Neural cell (in vitro differentiated cells): ENCODE data around the gene GJC3. TPM values are rescaled to one million over a fixed set of nuclear protein-coding genes. Genes with fewer than 3 reads are reported as not detected.

Source experiments
- H2AFZ ChIP-seq: fragments of 200-600, 300-800 bp; sonication (generic), shearing (Covaris generic); 2 replicates; pipeline ENCODE4 v1.6.0; 2014; ENCODE audit warnings: low read depth, mild to moderate bottlenecking, antibody characterized with exemption, low read length, moderate library complexity
- H3F3A ChIP-seq: fragments of 200-600 bp; shearing (Covaris generic); 2 replicates; pipeline ENCODE4 v1.6.1; 2016; ENCODE audit warnings: mild to moderate bottlenecking, moderate library complexity, mixed read lengths, antibody characterized with exemption, low read length; ENCODE audit not compliant: insufficient read depth, poor library complexity, severe bottlenecking
- H3K27ac ChIP-seq: fragments of 200-600, 300-800 bp; sonication (generic), shearing (Covaris generic); 2 replicates; pipeline ENCODE4 v1.5.1; 2014; ENCODE audit warnings: mild to moderate bottlenecking, low read length, moderate library complexity
- H3K27me3 ChIP-seq: fragments of 300-800, 200-600 bp; sonication (generic), shearing (Covaris generic); 2 replicates; pipeline ENCODE4 v1.6.0; 2014; ENCODE audit warnings: mild to moderate bottlenecking, low read depth, low read length, moderate library complexity; ENCODE audit not compliant: insufficient read depth
- H3K36me3 ChIP-seq: fragments of 300-800, 200-600 bp; sonication (generic), shearing (Covaris generic); 2 replicates; pipeline ENCODE4 v1.5.1; 2014; ENCODE audit warnings: mild to moderate bottlenecking, antibody characterized with exemption, low read length, moderate library complexity; ENCODE audit not compliant: insufficient read depth
- H3K4me2 ChIP-seq: fragments of 300-800, 200-600 bp; sonication (generic), shearing (Covaris generic); 2 replicates; pipeline ENCODE4 v1.6.0; 2014; ENCODE audit warnings: mild to moderate bottlenecking, low read length
- H3K4me3 ChIP-seq: fragments of 300-800, 200-600 bp; sonication (generic), shearing (Covaris generic); 2 replicates; pipeline ENCODE4 v1.5.1; 2014; ENCODE audit warnings: mild to moderate bottlenecking, low read length, moderate library complexity
- H3K79me2 ChIP-seq: fragments of 200-600 bp; shearing (Covaris generic); replicated peaks from 2 replicates; pipeline ENCODE4 v1.6.0; 2014; ENCODE audit warnings: mild to moderate bottlenecking, low read length, moderate library complexity; ENCODE audit not compliant: insufficient read depth
- H3K9ac ChIP-seq: fragments of 300-800, 200-600 bp; sonication (generic), shearing (Covaris generic); 2 replicates; pipeline ENCODE4 v1.6.1; 2016; ENCODE audit warnings: mild to moderate bottlenecking, low read length, mixed read lengths
- H3K9me2 ChIP-seq: fragments of 200-600 bp; shearing (Covaris generic); 2 replicates; pipeline ENCODE4 v1.6.1; 2016; ENCODE audit warnings: mild to moderate bottlenecking, low read length, mixed read lengths; ENCODE audit not compliant: insufficient read depth
- H3K9me3 ChIP-seq: fragments of 200-600, 300-800 bp; sonication (generic), shearing (Covaris generic); 2 replicates; pipeline ENCODE4 v1.6.1; 2016; ENCODE audit warnings: mild to moderate bottlenecking, mixed run types, low read length, moderate library complexity, mixed read lengths
- H4K20me1 ChIP-seq: fragments of 200-600 bp; shearing (Covaris generic); 2 replicates; pipeline ENCODE4 v1.6.1; 2016; ENCODE audit warnings: mild to moderate bottlenecking, mixed run types; ENCODE audit not compliant: insufficient read depth
- EP300 ChIP-seq: fragments of 450-650 bp; conservative IDR thresholded peaks from 2 replicates; pipeline ENCODE4 v1.6.1; 2014; ENCODE audit warnings: antibody characterized with exemption, mild to moderate bottlenecking, moderate library complexity; ENCODE audit not compliant: poor library complexity, severe bottlenecking
- EZH2 ChIP-seq: fragments of 200-600, 300-800 bp; shearing (Covaris generic), sonication (generic); IDR thresholded peaks from 2 replicates; pipeline ENCODE4 v1.6.1; 2014; ENCODE audit warnings: antibody characterized with exemption, low read length, borderline replicate concordance, mild to moderate bottlenecking; ENCODE audit not compliant: insufficient read depth, poor library complexity, severe bottlenecking
- MXI1 ChIP-seq: fragments of 450-650 bp; conservative IDR thresholded peaks from 2 replicates; pipeline ENCODE4 v1.6.1; 2014; ENCODE audit warnings: antibody characterized with exemption, mild to moderate bottlenecking; ENCODE audit not compliant: poor library complexity, severe bottlenecking
- POLR2AphosphoS5 ChIP-seq: IDR thresholded peaks from 2 replicates; pipeline ENCODE4 v1.6.1; 2012
- RAD21 ChIP-seq: fragments of 450-650 bp; conservative IDR thresholded peaks from 2 replicates; pipeline ENCODE4 v1.6.1; 2014; ENCODE audit warnings: antibody characterized with exemption, mild to moderate bottlenecking, moderate library complexity
- SMC3 ChIP-seq: fragments of 450-650 bp; conservative IDR thresholded peaks from 2 replicates; pipeline ENCODE4 v1.6.1; 2014; ENCODE audit warnings: antibody characterized with exemption, mild to moderate bottlenecking, moderate library complexity; ENCODE audit not compliant: poor library complexity
- TAF1 ChIP-seq: IDR thresholded peaks from 2 replicates; pipeline ENCODE4 v1.6.1; 2012; ENCODE audit warnings: low read depth
- polyA plus RNA-seq: library from polyadenylated mRNA; depleted of rRNA; stranded (reverse); fragments of >200 nt; gene quantifications from 2 replicates; pipeline ENCODE4 v1.2.3, GENCODE V29; 2014
- TF ChIP-seq, protein P1 (sequence below): IDR thresholded peaks from 2 replicates; pipeline ENCODE4 v1.6.1; 2012; ENCODE audit warnings: borderline replicate concordance
- TF ChIP-seq, protein P2 (sequence below): fragments of 450-650 bp; IDR thresholded peaks from 2 replicates; pipeline ENCODE4 v1.5.1; 2014; ENCODE audit warnings: antibody characterized with exemption, mild to moderate bottlenecking, moderate library complexity; ENCODE audit not compliant: poor library complexity, severe bottlenecking

The GJC3 gene
- polyA plus RNA-seq, 1 donor from 2014 or later = not detected

DNA sequence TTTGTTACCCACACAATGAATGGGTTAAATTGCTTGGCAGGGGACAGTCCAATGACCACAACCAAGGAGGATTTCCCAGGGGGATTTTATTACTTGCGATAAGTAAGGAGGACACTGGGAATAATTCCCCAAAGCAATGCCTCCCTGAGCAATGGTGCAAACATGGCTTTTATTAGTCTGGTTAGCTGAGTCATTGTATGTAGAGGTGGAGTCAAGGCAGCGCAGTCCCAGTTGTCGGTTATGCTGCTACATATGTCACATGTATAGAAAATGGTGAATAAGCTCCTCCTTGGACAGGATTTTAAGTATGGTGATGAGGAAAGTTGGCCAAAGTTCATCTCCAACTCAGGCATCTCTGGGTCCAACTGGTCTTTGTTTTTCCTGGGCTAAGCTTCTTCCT is 6.2 kb downstream of the GJC3 start:
- H3K4me3 ChIP-seq = no peak overlapping the region
- H4K20me1 ChIP-seq = no peaks in the 10 kb centered on the region
- H2AFZ ChIP-seq = no peak overlapping the region
- TF ChIP-seq TAF1 = no peak
- TF ChIP-seq, protein P1, sequence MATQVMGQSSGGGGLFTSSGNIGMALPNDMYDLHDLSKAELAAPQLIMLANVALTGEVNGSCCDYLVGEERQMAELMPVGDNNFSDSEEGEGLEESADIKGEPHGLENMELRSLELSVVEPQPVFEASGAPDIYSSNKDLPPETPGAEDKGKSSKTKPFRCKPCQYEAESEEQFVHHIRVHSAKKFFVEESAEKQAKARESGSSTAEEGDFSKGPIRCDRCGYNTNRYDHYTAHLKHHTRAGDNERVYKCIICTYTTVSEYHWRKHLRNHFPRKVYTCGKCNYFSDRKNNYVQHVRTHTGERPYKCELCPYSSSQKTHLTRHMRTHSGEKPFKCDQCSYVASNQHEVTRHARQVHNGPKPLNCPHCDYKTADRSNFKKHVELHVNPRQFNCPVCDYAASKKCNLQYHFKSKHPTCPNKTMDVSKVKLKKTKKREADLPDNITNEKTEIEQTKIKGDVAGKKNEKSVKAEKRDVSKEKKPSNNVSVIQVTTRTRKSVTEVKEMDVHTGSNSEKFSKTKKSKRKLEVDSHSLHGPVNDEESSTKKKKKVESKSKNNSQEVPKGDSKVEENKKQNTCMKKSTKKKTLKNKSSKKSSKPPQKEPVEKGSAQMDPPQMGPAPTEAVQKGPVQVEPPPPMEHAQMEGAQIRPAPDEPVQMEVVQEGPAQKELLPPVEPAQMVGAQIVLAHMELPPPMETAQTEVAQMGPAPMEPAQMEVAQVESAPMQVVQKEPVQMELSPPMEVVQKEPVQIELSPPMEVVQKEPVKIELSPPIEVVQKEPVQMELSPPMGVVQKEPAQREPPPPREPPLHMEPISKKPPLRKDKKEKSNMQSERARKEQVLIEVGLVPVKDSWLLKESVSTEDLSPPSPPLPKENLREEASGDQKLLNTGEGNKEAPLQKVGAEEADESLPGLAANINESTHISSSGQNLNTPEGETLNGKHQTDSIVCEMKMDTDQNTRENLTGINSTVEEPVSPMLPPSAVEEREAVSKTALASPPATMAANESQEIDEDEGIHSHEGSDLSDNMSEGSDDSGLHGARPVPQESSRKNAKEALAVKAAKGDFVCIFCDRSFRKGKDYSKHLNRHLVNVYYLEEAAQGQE = no peak
- no peak for TF ChIP-seq SMC3
- TF ChIP-seq POLR2AphosphoS5 = no peak
- TF ChIP-seq EP300 = no peak
- TF ChIP-seq, protein P2, sequence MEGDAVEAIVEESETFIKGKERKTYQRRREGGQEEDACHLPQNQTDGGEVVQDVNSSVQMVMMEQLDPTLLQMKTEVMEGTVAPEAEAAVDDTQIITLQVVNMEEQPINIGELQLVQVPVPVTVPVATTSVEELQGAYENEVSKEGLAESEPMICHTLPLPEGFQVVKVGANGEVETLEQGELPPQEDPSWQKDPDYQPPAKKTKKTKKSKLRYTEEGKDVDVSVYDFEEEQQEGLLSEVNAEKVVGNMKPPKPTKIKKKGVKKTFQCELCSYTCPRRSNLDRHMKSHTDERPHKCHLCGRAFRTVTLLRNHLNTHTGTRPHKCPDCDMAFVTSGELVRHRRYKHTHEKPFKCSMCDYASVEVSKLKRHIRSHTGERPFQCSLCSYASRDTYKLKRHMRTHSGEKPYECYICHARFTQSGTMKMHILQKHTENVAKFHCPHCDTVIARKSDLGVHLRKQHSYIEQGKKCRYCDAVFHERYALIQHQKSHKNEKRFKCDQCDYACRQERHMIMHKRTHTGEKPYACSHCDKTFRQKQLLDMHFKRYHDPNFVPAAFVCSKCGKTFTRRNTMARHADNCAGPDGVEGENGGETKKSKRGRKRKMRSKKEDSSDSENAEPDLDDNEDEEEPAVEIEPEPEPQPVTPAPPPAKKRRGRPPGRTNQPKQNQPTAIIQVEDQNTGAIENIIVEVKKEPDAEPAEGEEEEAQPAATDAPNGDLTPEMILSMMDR = no peak
- TF ChIP-seq EZH2 = no peak
- TF ChIP-seq RAD21 = no peak
- TF ChIP-seq MXI1 = no peak
- no peaks in the 10 kb centered on the region for H3F3A ChIP-seq
- no peaks in the 10 kb centered on the region for H3K36me3 ChIP-seq
- H3K9me3 ChIP-seq = peaks cover 5% of the 10 kb centered on the region
- no peak overlapping the region for H3K27ac ChIP-seq
- no peaks in the 10 kb centered on the region for H3K9me2 ChIP-seq
- no peak overlapping the region for H3K4me2 ChIP-seq
- H3K9ac ChIP-seq = no peak overlapping the region
- no peaks in the 10 kb centered on the region for H3K27me3 ChIP-seq
- no peaks in the 10 kb centered on the region for H3K79me2 ChIP-seq

DNA sequence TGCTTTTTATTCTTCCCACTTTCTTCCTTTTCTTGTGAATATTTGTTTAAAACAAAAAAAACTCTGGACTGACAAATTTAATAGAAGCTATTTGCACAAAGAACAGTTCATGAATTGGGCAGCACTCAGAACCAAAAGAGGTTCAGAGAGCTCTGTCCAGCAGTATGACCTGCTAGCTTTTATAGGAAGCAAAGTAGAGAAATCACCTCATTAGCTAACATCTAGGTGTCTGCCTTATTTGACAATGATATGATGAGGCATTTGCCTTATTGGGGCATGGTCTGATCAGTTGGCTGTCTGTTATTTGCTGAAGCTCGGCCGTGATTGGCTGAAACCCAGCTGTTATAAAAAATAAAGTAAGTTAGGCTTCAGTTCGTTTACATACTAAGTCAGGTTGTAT is 9.3 kb downstream of the GJC3 start:
- Histone ChIP-seq H4K20me1 (no peaks in the 10 kb centered on the region), H3K27ac (no peak overlapping the region), H3K27me3 (no peaks in the 10 kb centered on the region), H3K79me2 (no peaks in the 10 kb centered on the region), H3K9ac (no peak overlapping the region), H2AFZ (no peak overlapping the region), H3F3A (no peaks in the 10 kb centered on the region), H3K9me3 (peaks cover 5% of the 10 kb centered on the region), H3K4me3 (no peak overlapping the region), H3K9me2 (no peaks in the 10 kb centered on the region), H3K36me3 (no peaks in the 10 kb centered on the region), H3K4me2 (no peak overlapping the region)
- TF ChIP-seq, protein P2 = no peak
- TF ChIP-seq RAD21 (no peak), SMC3 (no peak), EZH2 (no peak), EP300 (no peak), TAF1 (no peak), POLR2AphosphoS5 (no peak), MXI1 (no peak)
- TF ChIP-seq, protein P1 = no peak
